HCT116 (cell line): ENCODE results near the gene SPIB. TPM values are rescaled to one million over a fixed set of nuclear protein-coding genes. Genes with fewer than 3 reads are reported as not detected.

Source experiments
- ATAC-seq: fragments of 200-7000 bp; cut with Tn5 transposase; 2 replicates; pipeline ENCODE4 v1.9.1; 2020; ENCODE audit warnings: mild to moderate bottlenecking, moderate library complexity
- BruUV-seq: library from RNA; stranded (reverse); fragments of 400-500 nt; replicated peaks from 2 replicates; lab custom pipeline; 2021; lab: Mats Ljungman, UMichigan
- CTCF ChIA-PET: fragments of 300-600 bp; sonication (Branson Sonifier 250); formaldehyde crosslinking; loops from one replicate; lab custom pipeline; 2021; ENCODE audit warnings: antibody characterized with exemption; lab: Charles Lee
- POLR2A ChIA-PET: fragments of 300-600, 350-600 bp; sonication (Branson Sonifier 250); formaldehyde crosslinking; loops from one replicate; lab custom pipeline; 2021; ENCODE audit warnings: antibody characterized with exemption; lab: Charles Lee
- RAD21 ChIA-PET, 2 experiments: fragments of 300-600 bp; sonication (Branson Sonifier 250); formaldehyde crosslinking; loops; one replicate each; lab custom pipeline; 2023; ENCODE audit warnings: low total read pairs in 2 of 2; ENCODE audit not compliant: uncharacterized antibody in 2 of 2, unreplicated experiment in 2 of 2, low non-redundant PET in 1 of 2; lab: Charles Lee
- DNase-seq: peaks from one replicate; pipeline ENCODE4 v3.0.0-alpha.2; 2010; ENCODE audit warnings: low read depth, low spot score
- H2AFZ ChIP-seq: fragments of 200-600 bp; shearing (Covaris generic), sonication (generic); 2 replicates; pipeline ENCODE4 v1.6.1; 2017; ENCODE audit warnings: low read depth, mixed run types, mixed read lengths, antibody characterized with exemption, low read length; ENCODE audit not compliant: poor library complexity, severe bottlenecking
- H3K27ac ChIP-seq: 2 replicates; pipeline ENCODE4 v1.5.1; 2012; ENCODE audit warnings: low read depth, low read length
- H3K27me3 ChIP-seq: fragments of 200-600 bp; sonication (generic); 2 replicates; pipeline ENCODE4 v1.6.1; 2016; ENCODE audit warnings: mixed run types, low read length, mixed read lengths; ENCODE audit not compliant: insufficient read depth
- H3K36me3 ChIP-seq, 2 experiments: fragments of 200-500 bp in 1 of 2; fragments of 200-600 bp in 1 of 2; sonication (Bioruptor generic) in 1 of 2; sonication (generic) in 1 of 2; 2 replicates each; pipeline versions ENCODE4 v1.5.1 to v1.6.1; 2014 to 2016; ENCODE audit warnings: low read length in 2 of 2, inconsistent platforms in 1 of 2, mixed read lengths in 1 of 2, mixed run types in 1 of 2; ENCODE audit not compliant: insufficient read depth in 2 of 2, control insufficient read depth in 1 of 2
- H3K4me1 ChIP-seq, 2 experiments: fragments of 200-600 bp in 1 of 2; sonication (generic) in 1 of 2; 2 replicates each; pipeline versions ENCODE4 v1.5.1 to v1.6.1; 2012 to 2017; ENCODE audit warnings: low read length in 2 of 2, inconsistent platforms in 1 of 2, mild to moderate bottlenecking in 1 of 2, mixed read lengths in 1 of 2, mixed run types in 1 of 2, moderate library complexity in 1 of 2; ENCODE audit not compliant: insufficient read depth in 2 of 2, control insufficient read depth in 1 of 2
- H3K4me2 ChIP-seq: fragments of 200-600 bp; sonication (generic); 2 replicates; pipeline ENCODE4 v1.6.1; 2017; ENCODE audit warnings: mixed run types, low read length, mixed read lengths
- H3K4me3 ChIP-seq, 2 experiments: fragments of 200-600 bp in 1 of 2; sonication (generic) in 1 of 2; replicated peaks in 1 of 2; 2 replicates each; pipeline ENCODE4 v1.5.1; 2011 to 2016; ENCODE audit warnings: low read length in 2 of 2, control low read depth in 1 of 2, low read depth in 1 of 2, mild to moderate bottlenecking in 1 of 2, mixed read lengths in 1 of 2, mixed run types in 1 of 2
- H3K79me2 ChIP-seq: fragments of 200-600 bp; sonication (generic); 2 replicates; pipeline ENCODE4 v1.6.1; 2017; ENCODE audit warnings: mild to moderate bottlenecking, mixed run types, low read length, moderate library complexity, mixed read lengths; ENCODE audit not compliant: insufficient read depth
- H3K9ac ChIP-seq: fragments of 200-600 bp; sonication (generic); 2 replicates; pipeline ENCODE4 v1.6.1; 2016; ENCODE audit warnings: low read length, mixed read lengths
- H3K9me2 ChIP-seq: fragments of 200-600 bp; sonication (generic), shearing (Covaris generic); 2 replicates; pipeline ENCODE4 v1.6.1; 2017; ENCODE audit warnings: mixed run types, mild to moderate bottlenecking, moderate library complexity; ENCODE audit not compliant: insufficient read depth
- H3K9me3 ChIP-seq, 2 experiments: fragments of 200-500 bp in 1 of 2; fragments of 200-600 bp in 1 of 2; sonication (Bioruptor generic) in 1 of 2; sonication (generic) in 1 of 2; 2 replicates each; pipeline ENCODE4 v1.6.1; 2014 to 2017; ENCODE audit warnings: low read length in 2 of 2, mixed read lengths in 2 of 2, inconsistent platforms in 1 of 2, low read depth in 1 of 2, mild to moderate bottlenecking in 1 of 2, mixed run types in 1 of 2, moderate library complexity in 1 of 2; ENCODE audit not compliant: control insufficient read depth in 1 of 2, insufficient read depth in 1 of 2
- H4K20me1 ChIP-seq: fragments of 200-600 bp; sonication (generic), shearing (Covaris generic); 2 replicates; pipeline ENCODE4 v1.6.1; 2017; ENCODE audit warnings: mixed run types, mild to moderate bottlenecking, moderate library complexity; ENCODE audit not compliant: insufficient read depth
- CBX3 ChIP-seq: IDR thresholded peaks from 2 replicates; pipeline ENCODE4 v1.6.1; 2012; ENCODE audit warnings: low read depth
- EGR1 ChIP-seq: IDR thresholded peaks from 2 replicates; pipeline ENCODE4 v1.6.1; 2012; ENCODE audit warnings: low read depth
- ELF1 ChIP-seq: IDR thresholded peaks from 2 replicates; pipeline ENCODE4 v1.6.1; 2012; ENCODE audit warnings: low read depth, borderline replicate concordance
- EZH2 ChIP-seq: fragments of 200-600 bp; sonication (generic); IDR thresholded peaks from 2 replicates; pipeline ENCODE4 v1.6.1; 2017; ENCODE audit warnings: antibody characterized with exemption, mixed run types
- EZH2phosphoT487 ChIP-seq: fragments of 200-600 bp; IDR thresholded peaks from 2 replicates; pipeline ENCODE4 v1.6.1; 2018; ENCODE audit warnings: antibody characterized with exemption, borderline replicate concordance
- FOSL1 ChIP-seq: IDR thresholded peaks from 2 replicates; pipeline ENCODE4 v1.6.1; 2012; ENCODE audit warnings: low read depth
- JUND ChIP-seq: IDR thresholded peaks from 2 replicates; pipeline ENCODE4 v1.6.1; 2012
- POLR2A ChIP-seq: IDR thresholded peaks from 2 replicates; pipeline ENCODE4 v1.7.0; 2011; ENCODE audit warnings: borderline replicate concordance; ENCODE audit not compliant: insufficient read depth, insufficient read length; ENCODE audit errors: extremely low read depth
- POLR2AphosphoS5 ChIP-seq: IDR thresholded peaks from 2 replicates; pipeline ENCODE4 v1.6.1; 2011; ENCODE audit warnings: mild to moderate bottlenecking, low read depth, low read length, moderate library complexity
- RAD21 ChIP-seq: IDR thresholded peaks from 2 replicates; pipeline ENCODE4 v1.6.1; 2012; ENCODE audit warnings: low read depth, mild to moderate bottlenecking
- SP1 ChIP-seq: IDR thresholded peaks from 2 replicates; pipeline ENCODE4 v1.6.1; 2012; ENCODE audit warnings: low read depth
- SRF ChIP-seq: IDR thresholded peaks from 2 replicates; pipeline ENCODE4 v1.6.1; 2012; ENCODE audit warnings: low read depth
- YY1 ChIP-seq: IDR thresholded peaks from 2 replicates; pipeline ENCODE4 v1.6.1; 2011; ENCODE audit warnings: low read length, low read depth, moderate library complexity, mild to moderate bottlenecking; ENCODE audit not compliant: insufficient replicate concordance; ENCODE audit errors: extremely low read depth
- ZFX ChIP-seq: fragments of 450-650 bp; IDR thresholded peaks from 2 replicates; pipeline ENCODE4 v1.6.1; 2017
- ZNF274 ChIP-seq: fragments of 200-500 bp; sonication (Bioruptor generic); IDR thresholded peaks from 2 replicates; pipeline ENCODE4 v1.6.1; 2014; ENCODE audit warnings: mild to moderate bottlenecking, low read depth, low read length, inconsistent platforms
- intact Hi-C: fragments of 100-400 bp; cut with micrococcal nuclease; formaldehyde crosslinking; loops from 2 replicates; pipeline ENCODE4 v1.10.0; 2022
- total RNA-seq: library from RNA; stranded (reverse); gene quantifications from one replicate; pipeline ENCODE4 v1.2.1, GENCODE V29; 2021; ENCODE audit not compliant: unreplicated experiment

Gene SPIB
- total RNA-seq, 1 experiment from 2014 or later: 0.96 TPM

GRCh38 chr19:50422397-50423278, 3.9 kb downstream of the SPIB start:
- ChIA-PET POLR2A (no interaction called here), CTCF (no interaction called here), RAD21 (no interaction called here)
- intact Hi-C loops: no loop called here
- ATAC-seq (no peak), DNase-seq (no peak)
- TF ChIP-seq JUND: no peak
- TF ChIP-seq SRF: no peak
- no peak for TF ChIP-seq POLR2A
- H3K9ac ChIP-seq: no peak overlapping the region
- H3K4me3 ChIP-seq: no peak overlapping the region
- no peak overlapping the region for H3K27ac ChIP-seq
- H3K79me2 ChIP-seq: no peaks in the 10 kb centered on the region
- H3K4me2 ChIP-seq: no peak overlapping the region
- no peak overlapping the region for H2AFZ ChIP-seq
- no peaks in the 10 kb centered on the region for H3K36me3 ChIP-seq
- H3K27me3 ChIP-seq: no peaks in the 10 kb centered on the region
- BruUV-seq: no TSS peak
- no peaks in the 10 kb centered on the region for H3K9me2 ChIP-seq
- H4K20me1 ChIP-seq: no peaks in the 10 kb centered on the region
- H3K9me3 ChIP-seq: no peaks in the 10 kb centered on the region
- no peaks in the 10 kb centered on the region for H3K4me1 ChIP-seq

GRCh38 chr19:50423279-50424113, 4.8 kb downstream of the SPIB start:
- no TSS peak for BruUV-seq
- RAD21 ChIA-PET: no interaction called here
- H4K20me1 ChIP-seq: no peaks in the 10 kb centered on the region
- H3K9me3 ChIP-seq: no peaks in the 10 kb centered on the region
- H3K9me2 ChIP-seq: no peaks in the 10 kb centered on the region
- no peaks in the 10 kb centered on the region for H3K27me3 ChIP-seq
- H2AFZ ChIP-seq: no peak overlapping the region
- H3K79me2 ChIP-seq: no peaks in the 10 kb centered on the region
- ATAC-seq (no peak), DNase-seq (no peak)
- no peak overlapping the region for H3K27ac ChIP-seq
- no peaks in the 10 kb centered on the region for H3K36me3 ChIP-seq
- CTCF ChIA-PET: no interaction called here
- TF ChIP-seq POLR2A (no peak), EZH2phosphoT487 (no peak), EZH2 (no peak), RAD21 (no peak), POLR2AphosphoS5 (no peak), ZNF274 (no peak), SP1 (no peak), ZFX (no peak), YY1 (no peak), CBX3 (no peak), ELF1 (no peak), FOSL1 (no peak), EGR1 (no peak), JUND (no peak)
- no peak overlapping the region for H3K4me3 ChIP-seq
- POLR2A ChIA-PET: no interaction called here
- no peak overlapping the region for H3K9ac ChIP-seq
- no peak overlapping the region for H3K4me2 ChIP-seq
- no peaks in the 10 kb centered on the region for H3K4me1 ChIP-seq
- intact Hi-C loops: no loop called here
